ENCODE results near the gene ADGRE2. TPM values are rescaled to one million over a fixed set of nuclear protein-coding genes. Genes with fewer than 3 reads are reported as not detected.

Gene ADGRE2
- total RNA-seq, 4 donors from 2014 or later: 0.65 to 6.0 (median 3.0) TPM

GRCh38 chr19:14695471-14695870 lies 82.9 kb downstream of the ADGRE2 start:
- TF ChIP-seq POLR2AphosphoS5 (IDR thresholded peaks at IDR 0.05) (no peak), POLR2A (IDR thresholded peaks at IDR 0.05; ENCODE audit: low read depth) (no peak), EP300 (IDR thresholded peaks at IDR 0.05) (no peak)
- TF ChIP-seq, protein P1, sequence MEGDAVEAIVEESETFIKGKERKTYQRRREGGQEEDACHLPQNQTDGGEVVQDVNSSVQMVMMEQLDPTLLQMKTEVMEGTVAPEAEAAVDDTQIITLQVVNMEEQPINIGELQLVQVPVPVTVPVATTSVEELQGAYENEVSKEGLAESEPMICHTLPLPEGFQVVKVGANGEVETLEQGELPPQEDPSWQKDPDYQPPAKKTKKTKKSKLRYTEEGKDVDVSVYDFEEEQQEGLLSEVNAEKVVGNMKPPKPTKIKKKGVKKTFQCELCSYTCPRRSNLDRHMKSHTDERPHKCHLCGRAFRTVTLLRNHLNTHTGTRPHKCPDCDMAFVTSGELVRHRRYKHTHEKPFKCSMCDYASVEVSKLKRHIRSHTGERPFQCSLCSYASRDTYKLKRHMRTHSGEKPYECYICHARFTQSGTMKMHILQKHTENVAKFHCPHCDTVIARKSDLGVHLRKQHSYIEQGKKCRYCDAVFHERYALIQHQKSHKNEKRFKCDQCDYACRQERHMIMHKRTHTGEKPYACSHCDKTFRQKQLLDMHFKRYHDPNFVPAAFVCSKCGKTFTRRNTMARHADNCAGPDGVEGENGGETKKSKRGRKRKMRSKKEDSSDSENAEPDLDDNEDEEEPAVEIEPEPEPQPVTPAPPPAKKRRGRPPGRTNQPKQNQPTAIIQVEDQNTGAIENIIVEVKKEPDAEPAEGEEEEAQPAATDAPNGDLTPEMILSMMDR (IDR thresholded peaks at IDR 0.05): no peak
- Histone ChIP-seq H3K27ac (replicated peaks in 1 of 4) (no peak overlapping the region), H3K9me3 (no peaks in the 10 kb centered on the region), H3K4me3 (no peak overlapping the region), H3K27me3 (no peaks in the 10 kb centered on the region), H3K4me1 (peaks cover 6 to 20% (median 14%) of the 10 kb centered on the region in 4 donors), H3K36me3 (peaks cover 55 to 75% (median 70%) of the 10 kb centered on the region in 4 donors)
- intact Hi-C loops (cut with DNase I): no loop called here
- 95% methylated on average over 5 of the region's 5 CpGs for WGBS
- no peak for DNase-seq (ENCODE audit: extremely low spot score)

GRCh38 chr19:14694641-14695266 lies 83.6 kb downstream of the ADGRE2 start:
- Histone ChIP-seq H3K36me3 (peaks cover 48 to 67% (median 63%) of the 10 kb centered on the region in 4 donors), H3K27ac (replicated peaks in 1 of 4) (no peak overlapping the region), H3K4me1 (peaks cover 7 to 21% (median 18%) of the 10 kb centered on the region in 4 donors), H3K9me3 (no peaks in the 10 kb centered on the region), H3K27me3 (no peaks in the 10 kb centered on the region), H3K4me3 (no peak overlapping the region)
- TF ChIP-seq POLR2AphosphoS5 (IDR thresholded peaks at IDR 0.05): no peak
- TF ChIP-seq POLR2A (IDR thresholded peaks at IDR 0.05; ENCODE audit: low read depth): no peak
- intact Hi-C loops (cut with DNase I): no loop called here
- DNase-seq (ENCODE audit: extremely low spot score): no peak
- 82% methylated on average over 10 of the region's 13 CpGs for WGBS

- Histone ChIP-seq H3K27ac (replicated peaks in 1 of 4) (peak within 1 kb of the TSS; percentile 87 to 95 (median 93)), H3K27me3 (no peaks in the 10 kb centered on the region), H3K9me3 (no peaks in the 10 kb centered on the region), H3K4me1 (peaks cover 7 to 30% (median 26%) of the 10 kb centered on the region in 4 donors), H3K36me3 (peaks cover 7 to 18% (median 16%) of the 10 kb centered on the region in 4 donors), H3K4me3 (peak within 1 kb of the TSS; percentile 75 to 92 (median 80))
- WGBS: 1% methylated on average over 34 of the region's 66 CpGs
- peak; percentile 99 for DNase-seq (ENCODE audit: extremely low spot score)
- intact Hi-C loops (cut with DNase I): loop anchor here (5.0 kb wide), 1 partner anchor 113 kb away; no protein-coding TSS in a partner anchor
- TF ChIP-seq EP300 (IDR thresholded peaks at IDR 0.05) (no peak), POLR2AphosphoS5 (IDR thresholded peaks at IDR 0.05) (peak; percentile 74 to 79), POLR2A (IDR thresholded peaks at IDR 0.05; ENCODE audit: low read depth) (no peak)
- TF ChIP-seq, protein P1 (IDR thresholded peaks at IDR 0.05): no peak
Observed at GRCh38 chr19:14689598-14690503, 88.5 kb downstream of the ADGRE2 start, which contains the start of gene ZNF333. Gene ZNF333 (plus strand): TSS chr19:14690048. CDS start chr19:14693492, 3,444 bp downstream.

GRCh38 chr19:14686411-14686810 lies 91.9 kb downstream of the ADGRE2 start:
- H3K27me3 ChIP-seq: peaks cover 0 to 9% (median 0%) of the 10 kb centered on the region in 4 donors
- no peak overlapping the region for H3K27ac ChIP-seq (replicated peaks in 1 of 4)
- no peaks in the 10 kb centered on the region for H3K9me3 ChIP-seq
- intact Hi-C loops (cut with DNase I): loop anchor here (5.0 kb wide), 1 partner anchor 109 kb away; no protein-coding TSS in a partner anchor
- WGBS: 64% methylated on average over 3 of the region's 3 CpGs
- no peak for TF ChIP-seq POLR2A (IDR thresholded peaks at IDR 0.05; ENCODE audit: low read depth)
- TF ChIP-seq POLR2AphosphoS5 (IDR thresholded peaks at IDR 0.05): no peak
- TF ChIP-seq, protein P1 (IDR thresholded peaks at IDR 0.05): peak in 1 of 3 experiments; percentile 24
- no peak for TF ChIP-seq EP300 (IDR thresholded peaks at IDR 0.05)
- H3K4me3 ChIP-seq: no peak overlapping the region
- H3K4me1 ChIP-seq: peaks cover 7 to 22% (median 19%) of the 10 kb centered on the region in 4 donors
- no peak for DNase-seq (ENCODE audit: extremely low spot score)
- no peaks in the 10 kb centered on the region for H3K36me3 ChIP-seq

DNA sequence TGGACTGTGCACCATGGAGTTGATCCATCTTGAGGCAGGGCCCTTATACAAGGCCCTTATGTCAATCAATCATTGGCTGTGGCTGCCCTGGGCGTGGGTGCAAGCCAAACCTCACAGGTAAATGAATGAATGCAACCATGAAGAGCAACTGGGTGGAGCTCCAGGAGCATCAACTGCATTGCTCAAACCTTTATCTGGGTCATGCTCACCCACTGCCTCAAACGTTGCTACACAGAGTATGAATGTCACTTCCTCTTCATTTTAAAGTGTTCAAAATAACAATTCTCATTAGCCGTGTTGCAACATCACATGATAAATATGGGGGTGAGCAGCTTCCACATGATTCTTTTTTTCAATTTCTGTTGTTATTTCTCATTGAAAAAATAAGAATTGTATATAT lies 94.9 kb downstream of the ADGRE2 start:
- Histone ChIP-seq H3K4me3 (no peak overlapping the region), H3K4me1 (no peaks in the 10 kb centered on the region), H3K27me3 (peaks cover 0 to 9% (median 0%) of the 10 kb centered on the region in 4 donors), H3K27ac (replicated peaks in 1 of 4) (no peak overlapping the region), H3K9me3 (no peaks in the 10 kb centered on the region), H3K36me3 (no peaks in the 10 kb centered on the region)
- 54% methylated on average over 3 of the region's 3 CpGs for WGBS
- intact Hi-C loops (cut with DNase I): no loop called here
- TF ChIP-seq EP300 (IDR thresholded peaks at IDR 0.05) (no peak), POLR2A (IDR thresholded peaks at IDR 0.05; ENCODE audit: low read depth) (no peak), POLR2AphosphoS5 (IDR thresholded peaks at IDR 0.05) (no peak)
- TF ChIP-seq, protein P1 (IDR thresholded peaks at IDR 0.05): no peak
- no peak for DNase-seq (ENCODE audit: extremely low spot score)
